ENCODE data around the gene PRR16.

GRCh38 chr5:120735076-120735475 is 271.0 kb downstream of the PRR16 start:
- no peak for TF ChIP-seq EZH2 (optimal IDR thresholded peaks at IDR 0.05; ENCODE audit: low read depth, low read length)
- no peak for TF ChIP-seq CTCF (IDR thresholded peaks at IDR 0.05; ENCODE audit: low read length)
